ENCODE results near the gene TRIM6.

The TRIM6 gene

GRCh38 chr11:5553343-5553742, 43.1 kb upstream of the TRIM6 start:
- no peak for TF ChIP-seq CTCF (IDR thresholded peaks at IDR 0.05)
- no peak overlapping the region for H2AFZ ChIP-seq
- no peak overlapping the region for H3K27ac ChIP-seq
- H3K9me3 ChIP-seq (ENCODE audit: control insufficient read depth, low read length), result no peaks in the 10 kb centered on the region
- H3K9ac ChIP-seq, result no peak overlapping the region
- H3K79me2 ChIP-seq, result no peaks in the 10 kb centered on the region
- no peaks in the 10 kb centered on the region for H3K4me1 ChIP-seq
- no peaks in the 10 kb centered on the region for H3K36me3 ChIP-seq (ENCODE audit: control insufficient read depth, insufficient read depth, low read length)
- H3K4me2 ChIP-seq (ENCODE audit: low read length), result no peak overlapping the region
- H3K4me3 ChIP-seq (ENCODE audit: low read depth, low read length), result no peak overlapping the region
- H3K27me3 ChIP-seq (ENCODE audit: control insufficient read depth, insufficient read depth, low read length), result no peaks in the 10 kb centered on the region

GRCh38 chr11:5556596-5557188, 39.7 kb upstream of the TRIM6 start:
- Histone ChIP-seq H3K4me3 (ENCODE audit: low read depth, low read length) (no peak overlapping the region), H3K9me3 (ENCODE audit: control insufficient read depth, low read length) (no peaks in the 10 kb centered on the region), H3K4me1 (no peaks in the 10 kb centered on the region), H3K27ac (no peak overlapping the region), H3K9ac (no peak overlapping the region), H3K27me3 (ENCODE audit: control insufficient read depth, insufficient read depth, low read length) (no peaks in the 10 kb centered on the region), H2AFZ (no peak overlapping the region), H3K79me2 (no peaks in the 10 kb centered on the region), H3K4me2 (ENCODE audit: low read length) (no peak overlapping the region), H3K36me3 (ENCODE audit: control insufficient read depth, insufficient read depth, low read length) (no peaks in the 10 kb centered on the region)
- no peak for TF ChIP-seq CTCF (IDR thresholded peaks at IDR 0.05)

- H3K4me2 ChIP-seq (ENCODE audit: low read length), result no peak overlapping the region
- H3K27me3 ChIP-seq (ENCODE audit: control insufficient read depth, insufficient read depth, low read length), result no peaks in the 10 kb centered on the region
- no peak overlapping the region for H3K4me3 ChIP-seq (ENCODE audit: low read depth, low read length)
- H3K36me3 ChIP-seq (ENCODE audit: control insufficient read depth, insufficient read depth, low read length), result no peaks in the 10 kb centered on the region
- no peaks in the 10 kb centered on the region for H3K9me3 ChIP-seq (ENCODE audit: control insufficient read depth, low read length)
- H3K27ac ChIP-seq, result no peak overlapping the region
- H2AFZ ChIP-seq, result no peak overlapping the region
- H3K4me1 ChIP-seq, result no peaks in the 10 kb centered on the region
- no peak for TF ChIP-seq CTCF (IDR thresholded peaks at IDR 0.05)
- no peaks in the 10 kb centered on the region for H3K79me2 ChIP-seq
- H3K9ac ChIP-seq, result no peak overlapping the region
These were observed 38.7 kb upstream of the TRIM6 start for GRCh38 chr11:5557751-5558150.

- H2AFZ ChIP-seq, result no peak overlapping the region
- no peak overlapping the region for H3K9ac ChIP-seq
- H3K36me3 ChIP-seq (ENCODE audit: control insufficient read depth, insufficient read depth, low read length), result no peaks in the 10 kb centered on the region
- H3K4me3 ChIP-seq (ENCODE audit: low read depth, low read length), result no peak overlapping the region
- no peaks in the 10 kb centered on the region for H3K9me3 ChIP-seq (ENCODE audit: control insufficient read depth, low read length)
- H3K4me1 ChIP-seq, result no peaks in the 10 kb centered on the region
- H3K4me2 ChIP-seq (ENCODE audit: low read length), result no peak overlapping the region
- H3K27ac ChIP-seq, result no peak overlapping the region
- TF ChIP-seq CTCF (IDR thresholded peaks at IDR 0.05), result no peak
- H3K27me3 ChIP-seq (ENCODE audit: control insufficient read depth, insufficient read depth, low read length), result no peaks in the 10 kb centered on the region
- H3K79me2 ChIP-seq, result no peaks in the 10 kb centered on the region
These were observed 32.0 kb upstream of the TRIM6 start for GRCh38 chr11:5564259-5565019.

GRCh38 chr11:5574654-5575053, 21.8 kb upstream of the TRIM6 start:
- no peaks in the 10 kb centered on the region for H3K79me2 ChIP-seq
- no peaks in the 10 kb centered on the region for H3K4me1 ChIP-seq
- no peaks in the 10 kb centered on the region for H3K9me3 ChIP-seq (ENCODE audit: control insufficient read depth, low read length)
- no peak overlapping the region for H3K4me2 ChIP-seq (ENCODE audit: low read length)
- H3K27me3 ChIP-seq (ENCODE audit: control insufficient read depth, insufficient read depth, low read length), result no peaks in the 10 kb centered on the region
- no peak overlapping the region for H3K9ac ChIP-seq
- H3K4me3 ChIP-seq (ENCODE audit: low read depth, low read length), result no peak overlapping the region
- H3K36me3 ChIP-seq (ENCODE audit: control insufficient read depth, insufficient read depth, low read length), result no peaks in the 10 kb centered on the region
- TF ChIP-seq CTCF (IDR thresholded peaks at IDR 0.05), result no peak
- no peak overlapping the region for H3K27ac ChIP-seq
- no peak overlapping the region for H2AFZ ChIP-seq

Measured in parathyroid adenoma (tissue), 2 donors.